HG03095 (cell line): ENCODE results near the gene CCDC87.
"Not testable (repeated sequence)": the region's sequence is repeated elsewhere in the genome, so short reads cannot be mapped to it uniquely, and the experiment has no call there.

Experiments used
- ATAC-seq: cut with Tn5 transposase; IDR thresholded peaks from one replicate; pipeline ENCODE4 v1.9.1; 2021; ENCODE audit warnings: moderate library complexity; ENCODE audit not compliant: unreplicated experiment

The CCDC87 gene

DNA sequence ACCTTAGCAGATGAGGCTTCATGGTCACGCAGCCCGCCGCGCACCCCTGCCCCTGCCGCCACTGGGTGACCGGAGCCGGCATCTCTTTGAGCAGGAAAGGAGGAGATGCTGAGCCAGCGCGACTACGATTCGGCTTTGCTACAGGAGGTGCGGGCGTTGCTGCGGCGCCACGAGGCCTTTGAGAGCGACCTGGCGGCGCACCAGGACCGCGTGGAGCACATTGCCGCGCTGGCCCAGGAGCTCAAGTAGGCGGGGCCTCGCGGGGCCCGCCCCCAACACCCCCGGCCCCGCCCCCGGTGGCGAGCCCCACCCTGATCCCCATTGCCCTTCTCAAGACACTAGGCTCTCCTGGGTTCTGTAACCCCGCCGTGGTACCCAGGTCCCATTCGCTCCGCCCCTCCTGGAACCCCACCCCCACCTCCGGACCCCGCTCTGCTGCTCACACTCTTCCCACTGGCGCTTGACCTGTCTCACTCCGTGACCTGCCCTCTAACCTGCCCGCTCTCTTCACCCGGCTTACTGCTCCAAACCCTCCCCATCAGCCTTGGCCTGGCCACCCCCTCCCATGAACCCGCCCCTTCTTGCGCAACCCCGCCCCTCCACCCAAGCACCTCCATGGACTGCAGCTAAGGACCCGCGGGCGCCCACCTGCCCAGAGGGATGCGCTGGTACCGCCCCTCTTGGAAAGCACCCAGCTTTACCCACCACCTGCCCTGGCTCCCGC lies 33.6 kb downstream of the CCDC87 start:
- ATAC-seq, result no peak

DNA sequence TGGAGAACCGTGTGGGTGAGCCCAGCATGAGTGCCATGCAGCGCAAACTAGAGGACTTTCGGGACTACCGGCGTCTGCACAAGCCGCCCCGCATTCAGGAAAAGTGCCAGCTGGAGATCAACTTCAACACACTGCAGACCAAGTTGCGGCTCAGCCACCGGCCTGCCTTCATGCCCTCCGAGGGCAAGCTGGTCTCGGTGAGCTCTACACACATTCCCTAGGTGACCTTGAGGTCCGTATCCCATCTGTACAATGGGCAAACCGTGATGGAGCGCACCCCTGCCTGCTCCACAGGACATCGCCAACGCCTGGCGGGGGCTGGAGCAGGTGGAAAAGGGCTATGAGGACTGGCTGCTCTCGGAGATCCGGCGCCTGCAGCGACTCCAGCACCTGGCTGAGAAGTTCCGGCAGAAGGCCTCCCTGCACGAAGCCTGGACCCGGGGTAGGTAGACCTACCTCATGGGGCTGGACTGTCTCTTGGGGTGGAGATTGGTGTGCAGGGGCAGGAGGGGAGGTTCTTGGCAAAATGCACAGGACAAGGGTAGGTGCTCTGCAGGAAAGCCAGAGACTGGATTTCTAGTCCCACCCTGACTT lies 35.0 kb downstream of the CCDC87 start:
- no peak for ATAC-seq

DNA sequence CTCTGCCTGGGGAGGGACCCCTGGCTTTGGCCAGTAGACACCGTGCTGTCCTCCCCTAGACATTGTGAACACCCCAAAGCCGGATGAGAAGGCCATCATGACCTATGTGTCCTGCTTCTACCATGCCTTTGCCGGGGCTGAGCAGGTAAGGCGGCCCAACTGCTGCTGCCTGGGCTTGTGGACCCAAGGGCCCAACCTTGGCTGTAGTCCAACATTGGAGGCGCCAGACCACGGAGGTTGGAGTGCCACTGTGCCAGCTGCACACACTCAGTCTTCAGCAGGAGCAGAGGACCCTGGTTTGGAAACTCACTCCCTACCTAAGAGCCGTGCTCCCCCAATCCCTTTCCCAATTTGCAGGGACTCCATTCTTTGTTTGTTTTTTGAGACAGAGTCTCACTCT lies 36.8 kb downstream of the CCDC87 start:
- no peak for ATAC-seq

DNA sequence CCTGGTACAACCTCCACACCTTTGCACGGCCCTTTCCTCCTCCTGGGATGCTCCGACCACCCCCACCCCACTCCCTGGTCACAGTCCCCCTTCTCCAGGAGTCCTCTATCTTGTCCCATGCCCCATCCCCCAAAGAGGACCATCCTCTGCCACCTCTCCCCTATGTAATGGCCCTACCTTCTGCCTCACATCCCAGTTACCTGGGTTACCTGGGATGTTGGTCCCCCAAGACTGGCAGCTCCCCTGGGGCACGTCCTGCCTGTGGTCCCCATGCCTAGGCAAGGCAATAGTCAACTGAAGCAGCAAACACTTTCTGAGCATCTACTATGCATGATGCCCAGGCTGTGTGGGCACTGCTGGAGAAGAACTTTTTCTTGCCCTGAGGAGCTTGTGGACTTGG lies 37.4 kb downstream of the CCDC87 start:
- ATAC-seq, result no peak

DNA sequence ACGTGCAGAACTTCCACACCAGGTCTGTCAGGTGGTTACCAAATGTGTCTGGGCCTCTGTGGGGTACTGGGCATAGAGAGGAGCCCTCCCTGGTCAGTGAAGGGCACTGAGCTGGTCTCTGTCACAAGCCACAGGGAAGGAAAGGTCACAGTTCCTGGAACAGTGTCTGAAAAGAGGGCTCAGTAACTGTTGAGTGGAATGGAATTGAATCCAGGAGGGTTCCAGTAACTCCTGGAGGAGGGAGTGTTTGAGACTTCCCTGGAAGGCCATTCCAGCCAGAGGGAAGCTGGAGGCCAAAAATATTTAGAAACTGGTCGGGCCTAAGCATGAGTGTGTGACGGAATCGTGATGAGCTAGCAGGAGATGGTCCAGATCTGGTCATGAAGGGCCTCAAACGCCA lies 38.3 kb downstream of the CCDC87 start:
- no peak for ATAC-seq

DNA sequence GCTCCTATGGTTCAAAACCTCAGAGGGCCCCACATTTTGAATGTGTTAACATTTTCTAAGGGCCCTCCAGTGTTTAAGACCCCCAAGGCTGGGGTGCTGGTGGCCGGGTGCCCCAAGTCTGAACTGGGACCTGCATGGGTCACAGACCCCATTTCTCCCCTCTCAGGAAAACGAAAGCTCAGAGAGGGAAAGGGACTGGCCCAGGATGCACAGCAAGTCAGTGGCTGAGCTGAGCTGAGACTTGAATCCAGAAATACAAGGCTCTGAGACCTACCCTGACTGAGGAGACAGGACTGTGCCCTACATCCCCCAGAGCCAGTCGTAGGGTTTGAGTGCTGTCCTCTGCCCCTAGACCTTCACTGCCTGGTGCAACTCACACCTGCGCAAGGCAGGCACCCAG lies 42.0 kb downstream of the CCDC87 start:
- ATAC-seq, result no peak

DNA sequence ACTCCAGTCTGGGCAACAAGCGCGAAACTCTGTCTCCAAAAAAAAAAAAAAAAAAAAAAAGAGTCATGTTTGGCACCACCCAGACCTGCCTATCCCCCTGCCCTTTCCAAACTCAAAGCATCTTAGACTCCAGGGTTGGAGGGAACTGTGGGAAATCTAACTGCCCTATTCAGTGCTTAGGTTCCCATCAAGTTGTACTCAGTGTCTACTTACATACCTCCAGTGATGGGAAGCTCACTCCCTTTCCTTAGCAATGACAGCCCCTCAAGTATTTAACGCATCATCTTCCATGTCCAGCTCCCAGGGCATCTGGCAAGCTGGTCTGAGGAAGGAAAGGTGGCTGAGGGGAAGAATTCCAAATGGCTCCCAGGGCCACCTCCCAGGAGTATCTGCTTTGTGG lies 43.2 kb downstream of the CCDC87 start:
- no peak for ATAC-seq

DNA sequence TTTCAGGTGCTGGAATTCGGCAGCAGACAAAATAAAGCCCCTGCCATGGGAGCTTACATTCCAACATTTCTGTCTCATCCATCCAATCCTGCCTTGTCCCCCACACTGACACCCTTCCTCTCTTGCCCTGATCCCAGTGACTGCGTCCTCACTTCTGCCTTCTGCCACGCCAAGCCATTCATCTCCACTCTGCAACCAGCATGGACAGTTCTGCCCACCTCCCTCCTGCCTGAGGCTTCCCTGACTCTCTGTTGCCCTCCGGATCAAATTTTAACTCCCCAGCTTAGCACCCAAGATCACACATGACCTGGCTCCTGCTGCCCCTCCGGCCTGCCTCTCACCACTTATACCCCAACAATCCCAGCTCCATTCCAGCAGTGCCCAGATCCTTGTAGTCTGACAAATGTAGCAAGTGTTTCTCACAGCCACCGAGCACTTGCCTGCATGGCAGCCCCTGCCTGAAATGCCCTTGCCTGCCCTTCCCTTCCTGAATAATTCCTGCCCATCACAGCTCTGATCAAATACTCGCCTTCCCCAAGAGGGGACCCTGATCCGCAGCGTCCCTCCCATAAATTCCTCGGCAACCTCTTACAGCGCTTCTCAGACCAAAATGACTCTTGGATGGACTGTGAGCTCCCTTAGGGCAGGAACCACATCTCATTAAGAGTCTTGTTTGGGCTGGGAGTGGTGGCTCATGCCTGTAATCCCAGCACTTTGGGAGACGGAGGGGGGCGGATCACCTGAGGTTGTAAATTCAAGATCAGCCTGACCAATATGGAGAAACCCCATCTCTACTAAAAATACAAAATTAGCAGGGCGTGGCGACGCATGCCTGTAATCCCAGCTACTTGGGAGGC lies 43.9 kb downstream of the CCDC87 start:
- no peak for ATAC-seq

DNA sequence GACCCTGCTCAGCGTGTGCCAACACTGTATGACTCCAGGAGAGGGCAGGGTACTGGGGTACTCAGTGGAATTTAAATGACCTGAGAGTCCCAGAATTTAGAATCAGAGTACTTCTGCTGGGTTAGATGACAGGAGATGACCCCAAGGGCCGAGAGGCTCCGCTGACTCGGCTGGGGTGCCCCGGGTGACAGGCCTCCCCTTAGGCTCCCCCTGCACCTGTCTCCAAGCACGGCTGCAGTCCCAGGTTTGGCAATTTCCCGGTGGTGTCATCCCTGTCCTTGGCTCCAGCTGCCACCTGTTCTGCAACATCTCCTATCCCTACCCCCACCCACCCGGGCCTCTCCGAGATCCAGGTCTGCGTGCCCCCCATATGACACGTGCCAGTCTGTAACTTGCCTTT lies 44.8 kb downstream of the CCDC87 start:
- ATAC-seq, result no peak

DNA sequence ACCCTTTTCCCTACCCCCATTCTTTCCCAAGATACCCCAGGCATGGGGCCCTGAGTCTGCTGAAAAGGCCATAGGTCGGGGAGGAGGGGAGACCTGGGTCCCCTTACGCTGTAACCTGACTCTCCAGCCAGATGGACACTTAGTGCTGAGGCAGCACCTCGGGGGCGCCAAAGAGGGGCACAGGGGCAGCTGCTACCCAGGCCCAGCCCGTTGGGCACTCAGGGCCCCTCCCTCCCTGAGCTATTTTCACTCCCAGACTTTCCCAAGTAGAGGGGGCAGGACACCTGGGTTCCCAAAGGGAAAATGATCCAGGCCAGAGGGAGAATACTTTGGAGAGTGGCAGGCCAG lies 45.2 kb downstream of the CCDC87 start:
- ATAC-seq, result no peak

DNA sequence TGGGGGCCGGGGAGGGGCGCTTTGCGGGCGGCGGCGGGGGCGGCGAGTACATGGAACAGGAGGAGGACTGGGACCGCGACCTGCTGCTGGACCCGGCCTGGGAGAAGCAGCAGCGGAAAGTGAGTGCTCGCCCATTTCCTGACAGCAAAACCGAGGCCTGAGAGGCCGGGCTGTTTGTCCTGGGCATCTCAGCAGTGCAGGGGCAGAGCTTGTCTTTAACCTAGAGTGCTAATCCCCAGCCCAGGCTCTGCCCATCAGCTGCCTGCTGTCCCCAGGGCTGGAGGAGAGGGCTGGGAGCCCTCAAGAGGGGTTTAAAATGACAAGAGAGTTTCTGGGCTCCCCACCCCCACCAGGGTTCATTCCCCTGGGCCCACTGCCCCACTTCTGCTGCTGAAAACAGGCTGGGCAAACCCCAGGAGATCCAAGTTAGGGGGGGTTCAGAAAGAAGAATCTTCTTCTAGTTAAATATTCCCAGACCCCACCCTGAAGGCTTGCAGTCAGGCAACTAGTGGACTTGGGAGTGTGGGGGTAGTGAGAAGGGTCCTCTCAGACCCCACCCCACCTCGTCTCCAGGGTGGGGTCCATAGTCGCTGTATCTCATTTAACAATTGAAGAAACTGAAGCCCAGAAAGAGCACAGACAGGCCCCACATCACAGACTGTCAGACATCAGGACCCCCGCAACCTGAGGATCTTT lies 45.7 kb downstream of the CCDC87 start:
- ATAC-seq, result no peak

DNA sequence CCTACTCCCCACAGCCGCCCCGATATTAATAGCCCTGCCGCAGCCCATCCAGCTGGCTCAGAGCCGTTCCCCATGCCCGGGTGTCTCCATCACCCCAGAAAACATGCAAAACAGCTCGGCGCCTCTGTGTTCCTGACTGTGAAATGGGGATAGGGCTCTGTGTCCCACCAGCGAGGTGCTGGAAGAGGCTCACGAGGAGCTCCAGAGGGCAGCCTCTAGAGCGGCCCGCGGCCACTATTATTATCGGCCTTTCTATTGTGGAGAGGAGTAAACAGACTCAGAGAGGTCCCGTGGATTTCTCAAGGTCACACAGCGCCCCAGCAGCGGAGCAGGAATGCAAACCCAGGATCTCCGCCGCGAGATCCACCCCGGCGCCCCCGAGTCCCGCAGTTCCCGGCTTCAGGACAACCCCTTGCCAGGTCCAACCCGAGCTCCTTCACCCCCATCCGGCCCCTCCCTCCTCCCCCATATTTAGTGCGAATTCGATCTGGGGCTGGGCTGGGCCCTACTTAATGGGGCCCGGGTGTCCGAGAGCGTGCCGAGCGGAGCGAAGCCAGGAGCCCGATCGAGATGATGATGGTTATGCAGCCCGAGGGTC lies 46.4 kb downstream of the CCDC87 start, which contains the start of gene ACTN3:
ACTN3 (plus strand) TSS at position 536 of the 598 bp plus-strand sequence; CDS start at position 571, 35 bp downstream.
- no peak for ATAC-seq

DNA sequence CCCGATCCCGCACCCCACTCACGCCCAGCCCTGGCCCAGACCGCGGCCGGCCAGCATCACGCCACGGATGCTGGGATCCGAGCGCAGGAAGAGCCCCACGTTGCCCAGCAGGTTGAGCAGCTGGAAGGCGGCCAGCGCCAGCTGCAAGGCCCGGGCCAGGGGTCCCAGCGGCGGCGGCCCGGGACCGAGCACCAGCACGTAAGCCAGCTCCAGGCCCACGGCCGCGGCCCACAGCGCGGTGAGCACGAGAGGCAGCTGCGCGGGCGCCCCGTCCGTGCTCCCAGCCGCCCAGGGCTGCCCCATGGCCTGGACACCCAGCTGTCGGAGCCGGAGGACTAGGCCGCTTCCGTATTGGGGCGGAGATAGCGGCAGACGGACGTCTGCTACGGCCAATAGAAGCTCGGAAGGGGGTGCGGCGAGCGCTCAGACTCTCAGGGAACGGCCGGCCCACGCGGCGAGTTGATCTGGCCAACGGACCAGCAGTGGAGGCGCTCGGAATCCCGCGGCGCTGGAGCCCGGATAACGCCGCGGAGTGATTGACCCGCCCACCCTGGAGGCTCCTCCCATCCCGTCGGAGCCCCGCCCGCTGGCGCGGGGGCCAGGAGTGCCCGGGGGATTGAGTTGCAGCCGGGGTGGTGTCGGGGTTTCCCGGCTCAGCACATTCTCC lies 47.0 kb downstream of the CCDC87 start, which contains the start of gene ZDHHC24:
ZDHHC24 (minus strand) TSS at position 348 of the 667 bp plus-strand sequence; CDS start at position 303, 45 bp downstream.
- ATAC-seq, result peak; percentile 81

DNA sequence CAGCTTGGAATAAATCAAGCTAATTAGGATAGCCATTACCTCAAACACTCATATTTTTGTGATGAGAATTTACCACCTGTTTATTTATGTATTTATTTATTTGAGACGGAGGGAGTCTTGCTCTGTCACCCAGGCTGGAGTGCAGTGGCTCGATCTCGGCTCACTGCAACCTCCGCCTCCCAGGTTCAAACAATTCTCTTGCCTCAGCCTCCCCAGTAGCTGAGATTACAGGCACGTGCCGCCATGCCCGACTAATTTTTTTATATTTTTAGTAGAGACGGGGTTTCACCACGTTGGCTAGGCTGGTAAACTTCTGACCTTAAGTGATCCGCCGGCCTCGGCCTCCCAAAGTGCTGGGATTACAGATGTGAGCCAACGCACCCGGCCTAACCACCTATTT lies 47.9 kb downstream of the CCDC87 start:
- not testable (repeated sequence) for ATAC-seq

DNA sequence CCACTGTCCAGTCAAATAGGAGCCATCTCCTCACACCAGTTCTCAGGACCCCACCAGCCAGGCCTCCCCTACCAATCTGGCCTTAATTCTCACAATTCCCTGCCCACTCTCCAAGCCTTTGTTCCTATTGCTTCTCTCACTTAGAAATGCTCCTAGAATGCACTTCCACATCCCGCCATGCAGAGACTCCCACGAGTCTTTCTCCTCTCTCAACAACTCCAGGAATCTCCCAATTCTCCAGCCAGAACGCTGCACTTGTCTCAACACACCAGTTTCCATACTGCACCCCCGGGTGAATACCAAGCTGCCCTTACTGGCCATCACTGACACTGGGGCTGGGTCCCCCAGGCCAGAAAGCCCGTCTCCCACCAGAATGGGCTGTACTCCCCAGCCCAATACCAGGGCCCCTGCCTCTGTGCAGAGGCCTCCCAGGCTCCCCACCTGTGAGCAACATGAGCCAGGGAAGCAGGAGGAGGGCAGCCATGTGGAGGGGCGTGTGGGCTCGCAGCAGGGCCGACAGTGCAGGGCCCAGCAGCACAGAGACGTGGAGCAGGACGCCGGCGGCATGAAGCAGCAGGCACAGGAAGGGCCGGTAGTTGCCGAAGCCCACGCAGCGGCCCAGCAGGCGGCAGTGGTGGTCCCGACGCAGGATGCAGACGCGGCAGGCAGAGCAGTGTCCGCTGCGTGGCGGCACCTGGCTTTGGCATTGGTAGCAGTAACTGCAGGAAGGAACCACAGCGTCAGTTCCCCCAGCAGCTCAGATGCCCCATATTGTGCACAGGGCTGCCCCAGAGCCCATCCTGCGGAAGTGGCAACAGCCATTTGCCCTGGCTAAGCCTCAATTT lies 49.4 kb downstream of the CCDC87 start:
- no peak for ATAC-seq

DNA sequence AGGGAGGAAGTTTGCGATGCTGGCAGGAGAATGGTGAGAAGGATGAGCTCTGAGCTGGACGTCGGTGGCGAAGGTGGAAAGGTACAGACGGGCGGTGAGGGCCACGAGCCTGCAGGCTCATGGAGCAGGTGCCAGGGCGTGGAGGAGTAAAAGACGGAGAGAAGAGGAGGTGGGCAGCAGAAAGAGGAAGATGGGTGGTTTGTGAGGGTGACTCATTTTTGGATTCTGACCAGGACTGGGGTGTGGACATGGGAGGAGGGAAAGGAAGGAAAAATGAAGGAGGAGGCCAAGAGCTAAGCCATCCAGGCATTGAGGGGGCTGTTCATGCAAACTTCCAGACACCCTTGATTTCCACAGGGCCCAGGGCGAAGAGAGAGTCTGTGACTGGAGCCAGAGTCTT lies 50.5 kb downstream of the CCDC87 start:
- no peak for ATAC-seq

DNA sequence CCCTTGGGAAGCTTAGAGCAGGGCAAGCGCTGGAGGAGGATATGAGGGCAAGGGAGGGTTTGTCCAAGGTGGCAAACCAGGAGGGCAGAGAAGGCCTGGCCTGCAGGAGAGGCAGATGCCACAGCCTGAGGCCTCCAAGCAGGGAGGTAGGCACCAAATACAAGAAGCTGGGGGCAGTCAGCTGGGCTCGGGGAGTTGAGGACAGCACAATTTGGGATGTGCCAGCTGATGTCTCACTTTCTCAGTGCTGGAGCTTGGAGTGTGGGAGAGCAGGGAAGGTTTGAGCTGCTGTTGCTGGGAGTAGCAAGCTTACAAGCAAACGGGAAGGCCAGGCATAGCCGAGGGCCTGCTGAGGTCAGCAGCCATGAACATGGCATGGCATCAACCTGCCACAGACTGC lies 51.0 kb downstream of the CCDC87 start:
- ATAC-seq, result no peak

DNA sequence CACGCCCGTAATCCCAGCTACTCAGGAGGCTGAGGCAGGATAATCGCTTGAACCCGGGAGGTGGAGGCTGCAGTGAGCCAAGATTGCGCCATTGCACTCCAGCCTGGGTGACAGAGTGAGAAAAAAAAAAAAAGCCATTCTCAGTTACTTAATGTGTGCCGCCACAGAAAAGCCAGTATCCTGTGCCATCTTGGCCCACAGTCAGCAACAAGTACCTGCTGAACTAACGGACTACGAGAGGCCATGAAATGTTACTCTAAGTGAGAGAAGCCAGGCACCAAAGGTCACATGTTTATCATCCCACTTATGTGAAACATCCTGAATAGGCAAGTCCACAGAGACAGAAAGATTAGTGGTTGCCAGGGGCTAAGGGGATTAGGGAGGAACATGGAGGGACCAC lies 52.3 kb downstream of the CCDC87 start:
- ATAC-seq, result not testable (repeated sequence)
